HG03045 (cell line): Measurements from ENCODE around the gene GUCA1A.
"Not testable (repeated sequence)": the region's sequence is repeated elsewhere in the genome, so short reads cannot be mapped to it uniquely, and the experiment has no call there.

Experiments used
- ATAC-seq: cut with Tn5 transposase; IDR thresholded peaks from one replicate; pipeline ENCODE4 v1.9.1; 2021; ENCODE audit warnings: mild to moderate bottlenecking, moderate library complexity; ENCODE audit not compliant: unreplicated experiment

The GUCA1A gene

DNA sequence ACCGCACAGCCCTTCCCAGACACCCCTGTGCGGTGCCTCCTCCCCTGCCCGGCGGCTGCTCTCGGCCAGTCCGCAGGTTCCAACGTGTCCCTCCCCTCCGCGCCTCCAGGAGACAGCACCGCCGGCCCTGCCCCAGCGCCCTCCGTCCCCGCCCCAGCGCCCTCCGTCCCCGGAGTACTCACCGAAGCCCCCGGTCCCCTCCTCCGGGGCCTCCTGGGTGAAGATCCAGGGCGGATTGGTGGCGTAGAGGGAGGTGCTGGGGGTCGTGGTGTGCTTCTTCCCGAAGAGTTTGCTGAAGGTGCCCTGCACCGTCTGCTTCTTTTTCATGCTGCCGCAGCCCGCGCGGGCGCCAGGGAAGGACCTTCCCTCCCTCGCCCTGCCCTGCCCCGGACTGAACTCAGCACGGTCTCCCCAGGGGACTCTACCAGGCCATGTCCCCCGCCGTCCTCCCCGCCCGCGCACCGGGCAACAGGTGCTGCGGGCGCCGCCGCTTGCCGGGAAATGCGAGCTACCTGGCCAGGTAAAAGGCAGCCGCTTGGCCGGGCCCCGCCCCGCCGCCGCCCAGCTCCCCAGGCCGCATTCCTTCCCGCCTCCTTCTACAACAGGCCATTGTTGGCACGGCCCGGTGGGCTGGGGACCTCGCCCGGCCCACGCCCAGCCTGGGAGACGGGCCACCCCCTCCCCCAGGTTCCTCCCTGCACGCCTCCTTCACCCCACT is 30.9 kb upstream of the GUCA1A start, which contains the start of gene C6orf132:
C6orf132 (minus strand) TSS at position 503 of the 718 bp plus-strand sequence; CDS start at position 327, 176 bp downstream.
- ATAC-seq = no peak

DNA sequence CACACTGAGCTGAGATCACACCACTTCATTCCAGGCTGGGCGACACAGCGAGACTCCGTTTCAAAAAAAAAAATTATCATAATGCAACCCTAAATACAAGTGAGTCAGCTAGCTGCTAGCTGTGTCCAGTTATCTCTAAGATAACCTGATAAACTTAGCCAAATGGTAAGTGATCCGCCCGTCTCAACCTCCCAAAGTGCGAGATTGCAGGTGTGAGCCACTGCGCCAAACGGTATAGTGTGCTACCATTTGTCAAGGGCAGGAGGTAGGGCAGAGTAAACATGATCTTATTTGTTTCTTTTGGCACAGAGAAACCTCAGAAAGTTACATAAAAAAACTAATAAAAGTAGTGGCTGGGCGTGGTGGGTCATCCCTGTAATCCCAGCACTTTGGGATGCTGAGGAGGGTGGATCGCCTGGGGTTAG is 26.0 kb upstream of the GUCA1A start:
- ATAC-seq = no peak

DNA sequence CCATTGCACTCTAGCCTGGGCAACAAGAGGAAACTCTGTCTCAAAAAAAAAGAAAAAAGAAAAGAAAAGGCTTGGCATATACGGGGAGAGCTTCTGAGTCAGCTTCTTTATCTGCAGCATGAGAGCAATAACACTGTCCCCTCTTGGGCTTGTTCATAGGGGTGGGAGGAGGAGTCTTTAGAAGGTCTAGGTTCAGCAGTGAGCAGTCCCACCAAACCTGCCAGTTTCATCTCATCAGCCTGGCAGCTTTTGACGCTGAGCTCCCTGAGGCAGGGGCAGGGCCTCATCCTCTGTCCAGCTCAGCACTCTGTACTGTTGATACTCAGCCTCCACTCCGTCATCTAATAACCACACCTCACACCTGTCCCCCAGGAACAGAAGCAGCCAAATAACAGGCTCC is 25.1 kb upstream of the GUCA1A start:
- no peak for ATAC-seq

DNA sequence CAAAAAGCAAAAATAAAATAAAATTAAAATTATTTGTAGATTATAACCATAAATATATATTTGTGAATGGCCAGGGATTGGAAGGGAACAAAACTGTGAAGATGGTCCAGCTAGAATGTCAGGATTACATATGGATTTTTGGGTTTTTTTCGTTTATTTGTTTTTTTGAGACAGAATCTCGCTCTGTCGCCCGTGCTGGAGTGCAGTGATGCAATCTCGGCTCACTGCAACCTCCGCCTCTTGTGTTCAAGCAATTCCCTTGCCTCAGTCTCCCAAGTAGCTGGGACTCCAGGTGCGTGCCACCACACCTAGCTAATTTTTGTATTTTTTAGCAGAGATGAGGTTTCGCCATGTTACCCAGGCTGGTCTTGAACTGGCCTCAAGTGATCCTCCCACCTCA is 22.9 kb upstream of the GUCA1A start:
- ATAC-seq = no peak

DNA sequence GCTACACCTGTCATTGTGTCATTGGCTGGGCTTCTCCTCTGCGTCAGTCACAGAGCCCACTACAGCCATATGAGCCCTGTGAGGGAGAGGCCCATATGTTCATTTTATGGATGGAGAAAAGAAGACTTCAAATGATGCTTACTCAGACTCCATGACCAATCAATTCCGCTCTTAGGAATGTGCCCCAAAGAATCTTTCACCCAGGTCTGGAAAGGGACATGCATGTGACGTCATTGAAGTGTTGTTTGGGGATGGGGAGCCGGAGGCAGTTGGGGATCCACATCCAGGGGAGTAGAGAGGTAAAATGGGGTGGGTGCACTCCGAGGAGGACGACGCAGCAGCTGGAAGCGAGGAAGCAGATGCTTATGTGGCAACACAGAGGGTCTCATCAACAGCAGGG is 21.1 kb upstream of the GUCA1A start:
- ATAC-seq = no peak

DNA sequence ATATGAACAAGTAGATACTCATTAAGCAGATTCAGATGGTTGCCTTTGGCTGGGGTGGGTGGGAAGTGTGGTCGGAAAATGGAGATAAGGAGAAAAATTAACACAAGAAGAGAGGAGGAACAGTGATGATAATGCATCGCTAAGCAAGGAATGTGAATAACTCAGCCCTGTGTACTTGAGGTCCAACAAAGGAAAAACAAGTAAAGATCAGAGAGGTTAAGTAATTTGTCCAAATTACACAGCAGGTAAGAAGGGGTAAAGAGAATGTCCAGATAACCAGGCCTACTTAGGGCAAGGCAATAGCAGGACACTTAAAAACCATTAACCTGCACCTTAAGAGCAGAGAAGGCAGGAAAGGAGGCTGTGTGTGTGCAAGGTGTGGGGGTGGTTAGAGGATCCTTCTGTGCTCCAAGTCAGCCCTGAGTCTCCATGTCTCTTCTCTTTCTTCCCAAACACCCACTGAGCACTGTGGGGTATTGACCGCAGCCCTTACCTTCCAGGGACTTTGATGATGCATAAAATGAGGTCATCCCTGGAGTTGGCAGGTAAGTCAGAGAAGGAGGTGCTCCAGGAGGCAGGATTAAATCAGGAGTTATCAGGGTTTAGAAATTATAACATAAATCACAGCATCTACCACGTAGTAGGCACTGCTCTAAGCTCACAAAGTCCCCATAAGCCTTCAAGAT is 20.5 kb upstream of the GUCA1A start:
- ATAC-seq = not testable (repeated sequence)

DNA sequence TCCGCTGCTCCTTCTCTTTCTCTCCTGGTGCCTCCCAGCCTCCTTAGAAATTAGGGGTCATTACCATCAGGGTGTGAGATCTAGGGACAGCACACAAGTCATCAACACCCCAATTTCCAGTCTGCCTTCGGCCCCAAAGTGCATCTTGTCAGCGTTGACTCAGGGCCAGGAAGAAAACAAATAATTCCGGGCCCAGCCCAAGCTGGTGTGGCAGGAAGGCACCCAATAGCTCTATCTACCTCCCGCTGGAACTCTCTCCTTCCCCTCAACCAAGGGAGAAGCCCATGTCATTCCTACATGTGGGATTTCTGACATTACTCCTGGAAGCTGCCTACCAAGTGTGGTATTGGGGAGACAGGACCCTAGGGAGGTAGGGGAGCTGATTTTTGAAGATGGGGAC is 19.2 kb upstream of the GUCA1A start:
- no peak for ATAC-seq

DNA sequence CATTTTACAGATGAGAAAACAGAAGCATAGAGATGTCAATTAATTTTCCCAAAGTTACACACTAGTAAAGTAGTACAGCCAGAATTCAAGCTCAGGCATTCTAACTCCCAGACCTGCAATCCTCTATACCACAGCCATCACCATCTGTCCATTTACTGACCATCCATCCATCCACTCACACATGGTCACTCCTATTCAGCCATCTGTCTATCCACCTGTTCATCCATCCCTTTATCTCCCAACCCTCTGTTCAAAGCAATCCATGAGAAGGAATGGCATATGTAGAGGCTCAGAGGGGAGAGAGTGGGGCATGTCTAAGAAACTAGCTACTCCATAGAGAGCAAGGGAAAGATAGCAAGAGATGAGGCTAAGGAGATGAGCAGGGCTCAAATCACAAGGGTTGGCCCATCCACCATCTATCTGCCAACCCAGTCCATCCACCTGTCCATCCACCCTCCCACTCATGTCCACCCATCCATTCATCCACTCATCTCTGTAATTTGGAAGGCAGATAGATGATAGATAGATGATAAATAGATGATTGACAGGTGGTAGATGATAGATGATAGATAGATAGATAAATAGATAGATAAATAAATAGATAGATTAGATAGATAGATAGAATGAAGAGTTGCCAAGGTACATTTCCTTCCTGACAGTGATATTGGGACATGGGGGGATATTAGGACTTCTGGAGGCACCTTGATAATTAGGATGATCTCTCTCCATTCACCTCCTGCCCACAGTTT is 18.5 kb upstream of the GUCA1A start:
- ATAC-seq = no peak

DNA sequence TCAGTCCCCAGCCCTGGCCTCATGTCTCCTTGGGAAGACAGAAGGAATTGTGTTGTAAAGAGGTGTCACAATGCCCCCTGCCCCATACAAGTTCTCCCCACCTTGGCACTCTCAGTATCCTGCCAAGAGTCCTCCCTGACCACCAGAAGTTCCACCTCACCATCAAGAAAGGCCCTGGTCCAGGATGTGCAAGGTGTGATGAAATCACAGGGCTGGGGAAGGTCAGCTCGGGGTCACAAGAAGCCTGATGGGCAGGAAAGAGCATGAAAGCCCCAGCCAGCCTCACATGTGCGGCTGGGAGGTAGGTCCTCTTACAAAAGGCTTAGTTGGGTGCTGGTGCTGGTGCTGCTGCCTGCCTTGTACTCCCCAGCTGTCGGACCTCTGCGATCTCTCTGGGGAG is 17.9 kb upstream of the GUCA1A start:
- no peak for ATAC-seq

DNA sequence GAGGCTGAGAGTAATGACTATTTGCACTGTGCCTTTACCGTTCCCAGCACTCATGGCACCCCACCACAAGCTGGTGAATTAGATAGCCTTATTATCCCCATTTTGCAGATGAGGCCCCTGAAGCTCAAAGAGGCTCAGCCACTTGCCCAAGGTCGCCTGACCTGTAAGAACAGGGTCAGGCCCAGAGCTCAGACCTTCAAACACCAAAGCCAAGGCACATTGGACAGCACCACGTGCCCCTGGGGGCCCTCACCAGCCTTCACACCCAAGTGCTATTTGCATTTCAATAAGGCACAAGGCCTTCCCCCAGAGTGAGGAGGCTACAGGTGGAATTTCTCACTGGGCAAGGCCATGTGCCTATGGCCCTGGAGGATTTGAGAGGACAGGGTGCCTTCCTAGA is 16.5 kb upstream of the GUCA1A start:
- ATAC-seq = no peak

DNA sequence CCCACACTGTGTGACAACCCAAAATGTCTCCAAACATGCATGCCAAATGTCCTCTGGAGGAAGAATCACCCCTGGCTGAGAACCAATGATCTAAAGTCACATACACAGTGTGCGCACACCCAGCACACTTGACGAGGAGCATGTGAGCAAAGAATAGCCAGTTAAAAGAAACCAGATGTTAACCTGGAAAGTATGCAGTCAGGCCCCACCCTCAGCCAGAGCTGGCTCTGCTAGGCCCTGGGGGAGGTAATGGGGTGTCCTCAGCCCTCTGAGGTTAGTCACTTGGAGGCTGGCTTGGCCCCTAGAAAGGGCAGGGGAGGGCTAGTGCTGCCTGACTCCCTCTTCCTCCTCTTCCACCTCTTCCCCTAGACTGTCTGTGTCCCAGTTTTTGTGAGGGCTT is 15.2 kb upstream of the GUCA1A start:
- ATAC-seq = no peak

DNA sequence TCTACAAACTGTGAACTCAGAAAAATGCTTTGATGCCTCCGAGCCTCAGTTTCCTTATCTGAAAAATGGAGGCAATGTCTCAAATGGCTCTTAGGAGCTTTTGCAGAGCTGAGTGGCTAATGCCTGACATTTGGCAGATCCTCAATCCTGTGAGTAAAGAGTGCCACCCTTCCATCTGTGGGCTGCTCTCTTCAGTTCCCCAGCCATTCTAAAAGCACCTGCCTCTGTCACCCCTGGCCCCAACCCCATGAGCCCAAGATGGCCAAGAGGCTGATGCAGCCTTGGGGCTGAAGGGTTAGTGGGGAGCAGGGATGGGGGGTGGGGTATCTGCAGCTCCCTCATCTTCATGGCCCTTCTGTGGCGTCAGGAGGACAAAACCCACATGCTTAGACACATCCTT is 14.5 kb upstream of the GUCA1A start:
- no peak for ATAC-seq

DNA sequence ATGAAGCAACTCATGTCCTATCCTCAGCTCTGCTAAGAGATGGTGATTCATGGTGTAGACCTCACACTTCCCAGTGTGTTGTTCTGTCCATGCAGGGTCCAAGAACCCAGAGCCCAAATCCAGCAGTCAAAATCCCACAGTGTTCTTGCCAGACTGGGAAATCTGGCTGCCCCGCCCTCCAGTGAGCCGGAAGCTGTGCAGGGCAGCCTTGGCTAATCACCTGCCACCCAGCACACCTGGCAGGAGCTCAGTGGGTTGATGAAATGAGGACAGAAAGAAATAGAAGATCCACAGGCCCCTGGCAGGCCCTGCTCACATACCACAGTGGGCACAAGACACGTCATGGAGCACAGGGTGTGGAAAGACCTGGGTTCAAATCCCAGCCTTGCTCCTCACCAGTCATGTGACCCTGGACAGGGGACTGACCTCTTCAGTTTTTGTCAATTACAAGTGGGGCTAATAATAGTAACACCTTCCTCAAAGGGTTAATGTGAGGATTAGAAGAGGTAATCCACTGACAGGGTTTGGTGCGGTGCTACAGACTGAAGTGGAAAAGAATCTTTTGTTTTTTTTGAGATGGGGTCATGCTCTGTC is 13.6 kb upstream of the GUCA1A start:
- ATAC-seq = no peak

DNA sequence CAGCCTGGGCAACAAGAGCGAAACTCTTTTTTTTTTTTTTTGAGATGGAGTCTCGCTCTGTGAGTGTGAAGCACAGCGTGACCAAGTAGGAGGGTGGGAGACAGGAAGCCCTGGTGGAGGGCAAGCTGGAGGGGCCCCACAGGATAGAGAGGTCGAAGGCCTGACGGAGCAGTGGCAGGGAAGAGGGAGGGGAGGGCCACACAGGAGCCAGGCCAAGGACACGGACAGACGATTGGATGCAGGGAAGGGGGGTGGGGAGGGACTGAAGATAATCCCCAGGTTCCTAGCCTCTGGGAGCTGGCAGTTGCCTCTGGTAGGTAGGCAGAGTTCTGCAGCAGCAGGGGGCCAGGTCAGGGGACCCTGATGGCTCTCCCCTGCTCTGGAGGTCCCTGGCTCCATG is 10.8 kb upstream of the GUCA1A start:
- no peak for ATAC-seq

DNA sequence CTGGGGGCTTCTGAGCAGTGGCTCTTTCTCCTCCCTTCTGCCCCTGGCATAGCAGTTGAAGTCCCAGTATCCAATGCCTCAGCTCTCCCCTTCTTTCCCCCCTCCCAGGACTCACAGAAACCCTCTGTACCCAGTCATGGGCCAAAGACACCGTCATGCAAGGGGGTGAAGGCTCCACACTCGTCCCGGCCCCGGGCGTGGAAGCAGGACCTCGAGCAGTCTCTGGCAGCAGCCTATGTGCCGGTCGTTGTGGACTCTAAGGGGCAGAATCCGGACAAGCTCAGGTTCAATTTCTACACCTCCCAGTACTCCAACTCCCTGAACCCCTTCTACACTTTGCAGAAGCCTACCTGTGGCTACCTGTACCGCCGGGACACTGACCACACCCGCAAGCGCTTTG is 10.4 kb upstream of the GUCA1A start:
- ATAC-seq = no peak

DNA sequence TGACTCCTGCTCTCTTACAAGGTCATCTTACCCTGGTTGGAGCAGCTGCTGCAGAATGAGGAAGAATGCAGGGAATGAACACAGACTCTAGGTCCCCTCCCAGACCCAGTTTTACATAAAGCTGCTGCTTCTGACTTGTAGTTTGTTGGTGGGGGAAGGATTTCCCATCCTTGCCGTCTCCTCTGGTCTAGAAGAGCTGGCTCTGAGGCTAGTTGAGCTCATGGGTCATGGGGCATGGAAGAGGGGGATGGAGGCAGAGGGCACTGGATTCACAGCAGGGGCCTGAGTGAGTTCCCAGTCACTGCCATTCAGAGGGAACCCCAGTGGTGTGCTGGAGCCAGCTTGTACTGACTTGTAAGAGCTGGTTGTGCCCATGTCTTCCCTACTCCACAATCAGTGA is 9.2 kb upstream of the GUCA1A start:
- ATAC-seq = no peak

DNA sequence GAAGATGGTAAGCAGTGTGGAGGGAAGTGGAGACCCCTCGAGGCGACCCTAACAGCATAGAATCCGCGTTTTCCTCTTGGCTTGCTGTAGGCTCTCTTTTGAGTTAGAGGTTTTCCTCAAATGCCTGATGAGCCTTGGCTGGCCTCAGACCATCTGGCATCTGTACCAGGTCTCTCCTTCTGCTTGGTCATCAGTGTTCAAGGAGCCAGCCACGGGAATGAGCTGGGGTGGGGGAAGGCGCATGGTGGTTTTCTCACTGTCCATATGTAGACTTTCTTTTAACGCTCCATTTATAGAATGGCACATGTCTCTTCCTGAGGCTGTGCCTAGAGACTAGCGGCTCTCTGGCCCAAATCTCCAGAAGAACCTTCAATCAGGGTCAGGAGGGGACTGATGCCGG is 8.1 kb upstream of the GUCA1A start:
- no peak for ATAC-seq

DNA sequence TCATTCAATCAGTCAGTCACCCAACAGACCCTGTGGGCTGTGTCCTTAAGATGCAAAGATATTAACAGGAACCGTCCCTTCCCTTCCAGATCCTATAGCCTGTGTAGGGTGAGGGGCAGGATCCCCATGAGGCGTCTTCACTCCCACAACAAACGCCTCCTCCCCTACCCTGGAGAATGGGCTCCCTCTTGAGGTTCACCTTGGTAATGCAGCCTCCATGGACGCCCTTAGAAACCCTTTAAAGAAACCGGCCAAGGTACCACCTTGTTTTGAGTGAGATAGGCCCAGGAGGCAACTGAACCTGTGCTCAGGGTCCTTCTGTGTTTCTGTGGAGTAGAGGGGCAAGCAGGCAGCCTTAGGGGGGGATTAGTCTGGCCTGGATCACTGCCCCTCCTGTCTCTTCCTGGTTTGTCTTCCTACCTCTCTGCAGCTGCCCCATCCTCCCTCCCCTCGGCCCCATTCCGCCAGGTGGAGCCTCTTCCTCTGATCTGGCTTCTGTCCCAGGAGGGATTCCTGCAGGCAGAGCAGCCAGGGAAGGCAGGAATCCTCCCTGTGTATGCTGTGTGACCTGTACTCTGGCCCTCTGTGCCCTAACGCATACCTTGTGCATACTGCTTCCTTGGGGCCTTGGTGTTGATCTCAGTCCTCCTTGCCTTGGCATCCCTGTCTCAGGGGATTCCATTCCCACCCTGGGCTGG is 6.6 kb upstream of the GUCA1A start:
- no peak for ATAC-seq

DNA sequence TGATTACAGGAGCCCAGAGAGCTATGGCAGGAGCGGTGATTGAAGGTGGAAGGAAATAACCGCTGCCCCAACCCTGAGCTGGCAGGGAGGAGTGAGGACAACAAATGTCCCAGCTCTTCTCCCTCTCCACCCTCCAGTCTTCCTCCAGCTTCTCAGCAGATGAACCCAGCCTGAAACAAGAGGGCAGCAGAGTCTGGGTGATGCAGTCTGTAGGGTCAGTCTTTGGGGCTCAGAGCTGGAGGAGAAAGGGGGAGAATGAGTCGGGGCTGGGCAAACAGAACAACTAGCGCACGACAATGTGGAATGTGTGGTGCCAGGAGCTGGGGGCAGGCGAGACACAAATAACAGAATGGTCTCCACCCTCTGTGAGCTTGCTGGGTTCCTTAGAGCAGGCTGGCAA is 4.5 kb upstream of the GUCA1A start:
- ATAC-seq = no peak

DNA sequence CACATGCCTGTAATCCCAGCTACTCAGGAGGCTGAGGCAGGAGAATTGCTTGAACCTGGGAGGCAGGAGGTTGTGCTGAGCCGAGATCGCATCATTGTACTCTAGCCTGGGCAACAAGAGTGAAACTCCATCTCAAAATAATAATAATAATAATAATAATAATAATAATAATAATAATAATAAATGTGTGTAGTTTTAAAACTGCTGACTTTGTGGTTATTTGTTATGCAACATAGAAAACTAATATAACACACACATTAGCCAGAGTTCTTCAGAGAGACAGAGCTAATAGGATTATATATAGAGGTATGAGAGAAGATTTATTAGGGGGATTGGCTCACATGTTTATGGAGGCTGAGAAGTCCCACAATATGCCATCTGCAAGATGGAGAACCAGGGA is 3.4 kb upstream of the GUCA1A start:
- ATAC-seq = not testable (repeated sequence)
